Tibial nerve (tissue), 4 donors: ENCODE results near the gene KLF13. TPM values are rescaled to one million over a fixed set of nuclear protein-coding genes. Genes with fewer than 3 reads are reported as not detected.

Experiments used
- DNase-seq, 2 donors: peaks; one replicate each; pipeline ENCODE4 v3.0.0-alpha.2; 2019; ENCODE audit warnings: low spot score in 2 of 2
- H3K27ac ChIP-seq, 4 donors: fragments of 200-600 bp; sonication (generic) in 3 of 4; one replicate each; pipeline ENCODE4 v1.5.1; 2017 to 2019; ENCODE audit warnings: mild to moderate bottlenecking in 1 of 4
- H3K27me3 ChIP-seq, 2 donors: fragments of 200-600 bp; sonication (generic) in 1 of 2; one replicate each; pipeline versions ENCODE4 v1.5.1 to v1.6.0; 2017 to 2019
- H3K36me3 ChIP-seq, 3 donors: fragments of 200-600 bp; sonication (generic); one replicate each; pipeline ENCODE4 v1.5.1; 2018 to 2019
- H3K4me1 ChIP-seq, 4 donors: fragments of 200-600 bp; sonication (generic) in 3 of 4; one replicate each; pipeline ENCODE4 v1.5.1; 2017 to 2019
- H3K4me3 ChIP-seq, 4 donors: fragments of 200-600 bp; sonication (generic) in 3 of 4; one replicate each; pipeline ENCODE4 v1.5.1; 2017 to 2019; ENCODE audit warnings: mild to moderate bottlenecking in 1 of 4, moderate library complexity in 1 of 4
- H3K9me3 ChIP-seq, 4 donors: fragments of 200-600 bp; sonication (generic) in 3 of 4; one replicate each; pipeline ENCODE4 v1.5.1; 2017 to 2019
- EP300 ChIP-seq, 2 donors: sonication (generic); formaldehyde crosslinking; IDR thresholded peaks; one replicate each; pipeline ENCODE4 v1.6.1; 2017; ENCODE audit warnings: antibody characterized with exemption in 2 of 2, mild to moderate bottlenecking in 1 of 2
- POLR2A ChIP-seq, 2 donors: fragments of 450-650 bp; IDR thresholded peaks; one replicate each; pipeline ENCODE4 v1.6.1; 2017; ENCODE audit warnings: antibody characterized with exemption in 2 of 2, mild to moderate bottlenecking in 2 of 2, moderate library complexity in 2 of 2
- WGBS, 2 donors: methylation state at CpG; one replicate each; pipeline ENCODE4 v1.1.5; 2018; 5-methylcytosine and 5-hydroxymethylcytosine counted together
- total RNA-seq, 4 donors: library from RNA; depleted of rRNA; stranded (reverse); fragments of >200 nt; gene quantifications; one replicate each; pipeline ENCODE4 v1.1.0, GENCODE V29; 2016
- TF ChIP-seq, protein P1 (sequence below), 5 experiments: fragments of 200-600 bp in 3 of 5; fragments of 450-650 bp in 2 of 5; sonication (generic) in 3 of 5; IDR thresholded peaks; one replicate each; pipeline ENCODE4 v1.5.1; 2016 to 2019; ENCODE audit warnings: antibody characterized with exemption in 5 of 5, mild to moderate bottlenecking in 3 of 5, moderate library complexity in 2 of 5

KLF13 gene
- total RNA-seq, 4 donors from 2014 or later = 61.2 to 77.9 (median 75.1) TPM

DNA sequence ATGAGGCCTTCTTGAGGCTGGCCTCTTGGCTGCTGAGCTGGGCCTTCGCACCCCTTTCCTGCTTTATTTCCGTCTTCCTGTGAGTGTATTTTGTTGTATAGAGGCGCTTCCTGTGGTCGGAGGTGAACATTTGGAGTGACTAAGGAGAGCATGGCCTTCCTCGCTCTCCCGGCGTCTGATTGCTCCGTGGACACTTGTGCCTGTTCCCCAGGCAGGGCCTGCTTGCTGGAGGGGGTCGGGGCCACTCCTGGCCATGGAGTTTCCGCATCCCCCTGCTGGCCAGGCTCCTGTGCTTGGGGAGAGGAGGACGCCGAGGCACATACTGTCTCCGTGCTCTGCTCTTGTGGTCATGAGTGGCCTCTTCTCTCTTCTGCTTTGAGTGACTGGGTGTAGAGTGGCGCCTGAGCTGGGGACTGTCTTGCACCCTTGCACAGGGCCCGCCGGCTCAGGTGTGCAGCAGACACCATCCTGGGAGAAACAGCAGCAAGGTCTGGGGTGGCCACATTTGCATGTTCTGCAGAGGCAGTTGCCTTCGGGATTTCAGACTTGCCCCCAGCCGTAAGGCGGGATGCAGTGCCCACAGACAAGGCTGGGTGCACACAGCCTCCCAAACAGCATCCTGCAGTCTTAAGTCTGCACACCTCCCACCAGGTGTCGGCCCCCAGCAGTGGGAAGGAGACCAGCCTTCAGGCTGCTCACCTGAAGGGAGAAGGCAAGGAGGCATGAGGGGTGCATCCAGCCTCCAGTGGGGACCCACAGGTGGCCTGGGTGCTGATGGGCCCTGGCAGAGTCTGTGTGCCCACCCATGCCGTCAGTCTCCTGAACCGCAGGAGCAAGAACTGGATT, 16.4 kb downstream of the KLF13 start:
- H3K9me3 ChIP-seq = no peaks in the 10 kb centered on the region
- H3K4me3 ChIP-seq = no peak overlapping the region
- H3K27ac ChIP-seq = peak overlapping the region in 3 of 4 donors; percentile 77 to 100 (median 84)
- H3K4me1 ChIP-seq = peaks cover 5 to 100% (median 91%) of the 10 kb centered on the region in 4 donors
- WGBS, 2 donors = 60 to 65% methylated on average over 21 to 22 of the region's 22 CpGs
- TF ChIP-seq EP300 (IDR thresholded peaks at IDR 0.05) (no peak), POLR2A (IDR thresholded peaks at IDR 0.05) (no peak)
- TF ChIP-seq, protein P1, sequence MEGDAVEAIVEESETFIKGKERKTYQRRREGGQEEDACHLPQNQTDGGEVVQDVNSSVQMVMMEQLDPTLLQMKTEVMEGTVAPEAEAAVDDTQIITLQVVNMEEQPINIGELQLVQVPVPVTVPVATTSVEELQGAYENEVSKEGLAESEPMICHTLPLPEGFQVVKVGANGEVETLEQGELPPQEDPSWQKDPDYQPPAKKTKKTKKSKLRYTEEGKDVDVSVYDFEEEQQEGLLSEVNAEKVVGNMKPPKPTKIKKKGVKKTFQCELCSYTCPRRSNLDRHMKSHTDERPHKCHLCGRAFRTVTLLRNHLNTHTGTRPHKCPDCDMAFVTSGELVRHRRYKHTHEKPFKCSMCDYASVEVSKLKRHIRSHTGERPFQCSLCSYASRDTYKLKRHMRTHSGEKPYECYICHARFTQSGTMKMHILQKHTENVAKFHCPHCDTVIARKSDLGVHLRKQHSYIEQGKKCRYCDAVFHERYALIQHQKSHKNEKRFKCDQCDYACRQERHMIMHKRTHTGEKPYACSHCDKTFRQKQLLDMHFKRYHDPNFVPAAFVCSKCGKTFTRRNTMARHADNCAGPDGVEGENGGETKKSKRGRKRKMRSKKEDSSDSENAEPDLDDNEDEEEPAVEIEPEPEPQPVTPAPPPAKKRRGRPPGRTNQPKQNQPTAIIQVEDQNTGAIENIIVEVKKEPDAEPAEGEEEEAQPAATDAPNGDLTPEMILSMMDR (IDR thresholded peaks at IDR 0.05) = no peak
- H3K36me3 ChIP-seq = peaks cover 0 to 6% (median 0%) of the 10 kb centered on the region in 3 donors
- H3K27me3 ChIP-seq = no peaks in the 10 kb centered on the region
- DNase-seq = no peak

DNA sequence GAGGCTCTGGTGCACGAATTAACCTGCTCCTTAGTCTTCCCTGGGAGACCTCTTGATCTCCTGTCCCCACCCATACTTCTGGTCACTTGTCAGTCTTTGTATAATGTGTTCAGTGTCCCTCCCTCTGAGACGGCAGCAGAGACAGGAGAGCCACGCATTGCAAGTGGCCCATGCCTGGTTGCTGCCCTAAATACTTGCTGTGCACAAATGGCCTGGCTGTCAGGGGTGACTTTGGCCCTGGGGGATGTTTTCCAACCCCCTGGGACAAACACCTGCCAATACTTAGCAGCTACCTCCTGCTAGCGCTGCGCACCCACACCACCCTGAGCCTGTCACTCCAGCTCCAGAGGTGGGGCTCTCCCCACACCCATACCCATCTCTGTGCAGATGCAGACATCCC, 17.2 kb downstream of the KLF13 start:
- Histone ChIP-seq H3K4me1 (peaks cover 2 to 100% (median 88%) of the 10 kb centered on the region in 4 donors), H3K9me3 (no peaks in the 10 kb centered on the region), H3K27ac (peak overlapping the region in 3 of 4 donors; percentile 77 to 100 (median 84)), H3K36me3 (peaks cover 0 to 14% (median 0%) of the 10 kb centered on the region in 3 donors), H3K4me3 (no peak overlapping the region), H3K27me3 (no peaks in the 10 kb centered on the region)
- DNase-seq = no peak
- WGBS, 2 donors = 54 to 55% methylated on average over 5 of the region's 5 CpGs
- TF ChIP-seq POLR2A (IDR thresholded peaks at IDR 0.05) (no peak), EP300 (IDR thresholded peaks at IDR 0.05) (no peak)
- TF ChIP-seq, protein P1 (IDR thresholded peaks at IDR 0.05) = no peak

DNA sequence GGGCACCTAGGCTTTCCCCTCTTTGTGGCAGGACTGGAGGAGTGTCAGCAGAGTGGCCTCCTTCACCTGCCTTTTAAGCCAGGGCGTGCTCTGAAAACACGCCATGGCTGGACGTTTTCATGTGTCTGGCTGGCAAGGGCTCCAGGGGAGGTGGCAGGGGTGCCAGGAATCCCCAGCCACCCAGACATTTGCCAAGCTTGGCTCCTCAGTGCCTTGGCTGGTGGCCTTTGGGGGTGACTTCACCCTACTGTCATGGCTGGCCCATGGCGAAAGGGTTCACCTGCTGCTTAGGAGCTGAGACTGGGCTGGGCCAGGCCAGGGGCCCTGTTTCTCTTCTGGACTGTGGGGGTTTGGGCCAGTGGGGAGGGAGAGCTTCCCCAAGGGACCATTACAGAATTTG, 17.6 kb downstream of the KLF13 start:
- no peaks in the 10 kb centered on the region for H3K27me3 ChIP-seq
- H3K27ac ChIP-seq = peak overlapping the region in 3 of 4 donors; percentile 77 to 100 (median 84)
- H3K36me3 ChIP-seq = peaks cover 0 to 14% (median 0%) of the 10 kb centered on the region in 3 donors
- DNase-seq = no peak
- TF ChIP-seq EP300 (IDR thresholded peaks at IDR 0.05) = no peak
- TF ChIP-seq POLR2A (IDR thresholded peaks at IDR 0.05) = no peak
- WGBS, 2 donors = 64 to 73% methylated on average over 4 of the region's 4 CpGs
- H3K9me3 ChIP-seq = no peaks in the 10 kb centered on the region
- H3K4me3 ChIP-seq = no peak overlapping the region
- peaks cover 0 to 100% (median 87%) of the 10 kb centered on the region in 4 donors for H3K4me1 ChIP-seq

DNA sequence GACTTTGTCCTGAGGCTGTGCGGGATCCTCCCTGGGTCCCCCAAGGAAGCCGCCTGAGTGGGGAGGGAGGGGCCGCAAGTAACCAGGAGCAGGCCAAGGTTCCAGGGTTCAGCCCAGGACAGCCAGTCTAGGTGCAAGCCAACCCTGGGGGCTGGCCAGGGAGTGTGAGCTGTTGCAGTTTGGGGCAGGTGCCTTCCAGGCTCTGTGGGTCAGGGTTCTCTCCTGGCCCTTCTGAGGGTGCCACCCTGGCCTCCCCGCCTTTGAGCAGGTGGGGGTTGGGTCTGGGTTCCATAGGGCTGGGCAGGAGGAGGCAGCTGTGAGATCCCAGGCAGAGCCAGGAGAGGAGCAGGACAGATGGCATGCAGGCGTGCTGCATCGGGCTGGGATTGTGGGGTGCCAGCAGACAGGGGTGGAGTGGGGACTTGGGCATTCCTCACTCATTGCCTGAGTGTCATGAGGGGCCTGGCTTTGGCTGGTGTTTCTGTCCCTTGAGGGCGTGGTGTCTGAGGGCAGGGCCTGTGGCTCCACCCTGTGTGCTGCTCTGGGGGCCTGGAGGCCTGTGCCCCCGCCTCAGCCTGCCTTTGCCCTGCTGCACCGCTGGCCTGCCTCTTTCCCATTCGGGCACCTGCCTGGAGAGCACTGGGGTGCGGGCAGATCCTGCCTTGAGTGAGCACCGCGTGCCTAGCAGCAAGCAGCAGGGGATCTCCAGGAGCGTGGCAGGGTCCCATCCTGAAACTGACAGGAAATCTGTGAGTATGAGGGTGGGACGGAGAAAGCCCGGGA, 18.4 kb downstream of the KLF13 start:
- Histone ChIP-seq H3K27ac (peak overlapping the region in 3 of 4 donors; percentile 77 to 100 (median 84)), H3K36me3 (peaks cover 0 to 14% (median 0%) of the 10 kb centered on the region in 3 donors), H3K9me3 (no peaks in the 10 kb centered on the region), H3K4me1 (peaks cover 0 to 100% (median 87%) of the 10 kb centered on the region in 4 donors), H3K27me3 (no peaks in the 10 kb centered on the region), H3K4me3 (peak overlapping the region in 2 of 4 donors; percentile 15 to 28)
- TF ChIP-seq POLR2A (IDR thresholded peaks at IDR 0.05) = no peak
- TF ChIP-seq, protein P1 (IDR thresholded peaks at IDR 0.05) = no peak
- no peak for TF ChIP-seq EP300 (IDR thresholded peaks at IDR 0.05)
- WGBS, 2 donors = 52 to 70% methylated on average over 9 to 13 of the region's 16 CpGs
- DNase-seq = no peak

DNA sequence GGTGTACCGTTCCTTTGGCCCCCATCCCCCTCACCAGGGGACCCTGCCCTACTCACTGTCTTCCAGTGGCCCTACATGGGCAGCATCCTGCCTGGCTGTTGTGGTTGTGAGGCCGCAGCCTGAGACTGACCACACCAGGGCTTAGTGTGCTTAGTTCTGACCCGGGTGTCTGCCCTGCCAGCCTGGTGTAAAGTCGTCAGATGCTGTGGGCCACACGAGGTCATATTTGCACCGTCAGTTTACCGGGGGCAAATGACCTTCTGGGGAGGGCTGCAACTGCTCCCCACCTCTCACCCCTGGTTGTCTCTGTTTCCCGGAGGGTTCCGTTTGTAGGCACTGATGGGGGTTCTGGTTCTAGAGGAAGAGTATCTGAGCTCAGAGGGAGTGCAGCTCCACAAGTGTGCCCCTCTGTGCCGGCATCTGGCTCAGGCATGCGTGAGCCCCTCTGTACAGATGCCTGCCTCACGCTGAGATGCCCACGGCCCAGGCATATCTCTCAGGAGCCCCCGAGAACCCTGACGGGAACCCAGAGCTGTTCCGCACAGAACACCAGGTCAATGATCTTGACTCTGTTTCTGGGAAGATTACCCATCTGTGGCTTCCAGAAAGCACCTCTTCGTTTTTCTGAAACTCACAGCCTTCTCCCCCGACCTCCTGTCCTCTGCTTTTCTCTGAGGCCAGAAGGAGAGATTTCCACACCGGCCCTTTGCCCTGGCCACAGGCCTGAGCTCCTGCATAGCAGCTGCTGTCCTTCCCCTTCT, 19.2 kb downstream of the KLF13 start:
- DNase-seq = no peak
- H3K27me3 ChIP-seq = no peaks in the 10 kb centered on the region
- 59 to 65% methylated on average over 12 to 19 of the region's 19 CpGs for WGBS, 2 donors
- H3K4me3 ChIP-seq = peak overlapping the region in 2 of 4 donors; percentile 15 to 28
- peaks cover 0 to 100% (median 86%) of the 10 kb centered on the region in 4 donors for H3K4me1 ChIP-seq
- H3K27ac ChIP-seq = peak overlapping the region in 3 of 4 donors; percentile 77 to 100 (median 84)
- peaks cover 0 to 14% (median 0%) of the 10 kb centered on the region in 3 donors for H3K36me3 ChIP-seq
- TF ChIP-seq, protein P1 (IDR thresholded peaks at IDR 0.05) = no peak
- TF ChIP-seq POLR2A (IDR thresholded peaks at IDR 0.05) = no peak
- TF ChIP-seq EP300 (IDR thresholded peaks at IDR 0.05) = no peak
- H3K9me3 ChIP-seq = no peaks in the 10 kb centered on the region
